Measurements from ENCODE around the gene VAV3.

VAV3 gene

DNA sequence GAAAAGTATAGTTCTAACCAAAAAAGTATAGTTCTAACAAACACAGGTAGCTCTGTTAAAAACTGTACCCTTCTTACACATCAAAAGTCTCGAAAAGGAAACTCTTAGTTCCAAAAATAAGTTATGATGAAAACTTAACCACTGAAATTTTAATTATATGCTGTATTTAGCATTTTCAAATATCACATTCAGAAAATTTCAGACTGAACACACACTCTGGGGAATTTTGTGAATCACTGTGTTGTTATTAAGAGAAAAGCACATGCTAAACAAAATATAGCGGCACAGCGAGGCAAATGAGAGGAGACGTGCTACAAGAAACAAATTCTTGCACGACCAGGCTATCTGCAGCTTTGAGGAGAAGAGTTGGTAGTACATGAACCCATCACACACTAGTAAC is 30.4 kb downstream of the VAV3 start:
- peak; percentile 37 for DNase-seq (ENCODE audit: low read depth)
- H3K4me3 ChIP-seq (ENCODE audit: control insufficient read depth, low read depth, low read length) = no peak overlapping the region
- TF ChIP-seq, protein P1, sequence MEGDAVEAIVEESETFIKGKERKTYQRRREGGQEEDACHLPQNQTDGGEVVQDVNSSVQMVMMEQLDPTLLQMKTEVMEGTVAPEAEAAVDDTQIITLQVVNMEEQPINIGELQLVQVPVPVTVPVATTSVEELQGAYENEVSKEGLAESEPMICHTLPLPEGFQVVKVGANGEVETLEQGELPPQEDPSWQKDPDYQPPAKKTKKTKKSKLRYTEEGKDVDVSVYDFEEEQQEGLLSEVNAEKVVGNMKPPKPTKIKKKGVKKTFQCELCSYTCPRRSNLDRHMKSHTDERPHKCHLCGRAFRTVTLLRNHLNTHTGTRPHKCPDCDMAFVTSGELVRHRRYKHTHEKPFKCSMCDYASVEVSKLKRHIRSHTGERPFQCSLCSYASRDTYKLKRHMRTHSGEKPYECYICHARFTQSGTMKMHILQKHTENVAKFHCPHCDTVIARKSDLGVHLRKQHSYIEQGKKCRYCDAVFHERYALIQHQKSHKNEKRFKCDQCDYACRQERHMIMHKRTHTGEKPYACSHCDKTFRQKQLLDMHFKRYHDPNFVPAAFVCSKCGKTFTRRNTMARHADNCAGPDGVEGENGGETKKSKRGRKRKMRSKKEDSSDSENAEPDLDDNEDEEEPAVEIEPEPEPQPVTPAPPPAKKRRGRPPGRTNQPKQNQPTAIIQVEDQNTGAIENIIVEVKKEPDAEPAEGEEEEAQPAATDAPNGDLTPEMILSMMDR (conservative IDR thresholded peaks at IDR 0.05; ENCODE audit: control insufficient read depth, insufficient read depth, low read depth, low read length) = no peak

DNA sequence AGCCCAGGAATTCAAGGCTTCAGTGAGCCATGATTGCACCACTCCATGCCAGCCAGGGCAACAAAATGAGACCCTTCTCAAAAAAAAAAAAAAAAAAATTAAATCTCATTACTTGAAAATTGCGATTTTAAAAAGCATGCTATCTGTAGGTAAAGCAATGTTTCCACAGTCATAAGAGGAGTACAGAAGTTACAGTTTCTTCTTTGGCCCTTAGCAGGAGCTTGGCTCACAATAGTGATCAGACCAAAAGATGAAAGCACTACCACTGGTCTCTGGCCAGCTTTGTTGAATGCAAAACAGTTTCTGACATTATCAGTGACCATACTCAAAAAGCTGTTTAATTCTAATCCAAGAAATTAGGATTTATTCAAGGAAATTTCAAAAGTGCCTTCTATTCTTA is 31.2 kb downstream of the VAV3 start:
- no peak for DNase-seq (ENCODE audit: low read depth)
- H3K4me3 ChIP-seq (ENCODE audit: control insufficient read depth, low read depth, low read length) = no peak overlapping the region
- TF ChIP-seq, protein P1 (conservative IDR thresholded peaks at IDR 0.05; ENCODE audit: control insufficient read depth, insufficient read depth, low read depth, low read length) = no peak

DNA sequence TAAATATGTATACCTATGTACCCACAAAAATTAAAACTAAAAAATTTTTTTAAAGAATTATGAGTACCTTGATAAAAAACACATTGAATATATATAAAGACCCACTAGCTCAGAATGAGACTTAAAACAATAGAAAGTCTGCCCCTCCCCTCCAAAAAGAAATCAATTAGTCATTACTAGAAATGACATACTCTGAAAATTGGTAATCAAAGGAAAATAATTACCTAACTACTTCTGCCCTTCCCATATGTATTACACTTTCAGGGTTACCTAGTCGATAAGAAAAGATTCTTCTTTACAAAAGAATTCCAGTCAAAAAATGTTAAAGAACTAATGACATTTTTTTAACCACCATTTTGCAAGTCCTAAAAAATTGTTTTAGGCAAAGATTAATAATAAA is 34.7 kb downstream of the VAV3 start:
- H3K4me3 ChIP-seq (ENCODE audit: control insufficient read depth, low read depth, low read length) = no peak overlapping the region
- no peak for DNase-seq (ENCODE audit: low read depth)
- TF ChIP-seq, protein P1 (conservative IDR thresholded peaks at IDR 0.05; ENCODE audit: control insufficient read depth, insufficient read depth, low read depth, low read length) = no peak

DNA sequence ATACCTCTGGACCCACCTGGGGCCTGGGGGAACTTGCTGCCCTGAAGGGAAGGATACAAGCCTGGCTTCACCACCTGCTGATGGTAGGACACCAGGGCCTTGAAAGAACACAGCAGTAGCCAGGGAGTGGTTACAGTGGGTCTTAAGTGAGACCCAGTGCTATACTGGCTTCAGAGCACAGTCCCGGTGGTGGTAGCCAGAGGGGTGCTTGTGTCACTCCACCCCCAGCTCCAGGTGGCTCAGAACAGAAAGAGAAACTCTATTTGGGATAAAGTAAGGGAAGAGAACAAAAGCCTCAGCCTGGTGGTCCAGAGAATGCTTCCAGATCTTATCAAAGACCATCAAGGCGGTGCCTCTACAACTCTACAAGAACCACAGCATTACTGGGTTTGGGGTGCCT is 37.2 kb downstream of the VAV3 start:
- H3K4me3 ChIP-seq (ENCODE audit: control insufficient read depth, low read depth, low read length) = no peak overlapping the region
- TF ChIP-seq, protein P1 (conservative IDR thresholded peaks at IDR 0.05; ENCODE audit: control insufficient read depth, insufficient read depth, low read depth, low read length) = no peak
- DNase-seq (ENCODE audit: low read depth) = no peak

DNA sequence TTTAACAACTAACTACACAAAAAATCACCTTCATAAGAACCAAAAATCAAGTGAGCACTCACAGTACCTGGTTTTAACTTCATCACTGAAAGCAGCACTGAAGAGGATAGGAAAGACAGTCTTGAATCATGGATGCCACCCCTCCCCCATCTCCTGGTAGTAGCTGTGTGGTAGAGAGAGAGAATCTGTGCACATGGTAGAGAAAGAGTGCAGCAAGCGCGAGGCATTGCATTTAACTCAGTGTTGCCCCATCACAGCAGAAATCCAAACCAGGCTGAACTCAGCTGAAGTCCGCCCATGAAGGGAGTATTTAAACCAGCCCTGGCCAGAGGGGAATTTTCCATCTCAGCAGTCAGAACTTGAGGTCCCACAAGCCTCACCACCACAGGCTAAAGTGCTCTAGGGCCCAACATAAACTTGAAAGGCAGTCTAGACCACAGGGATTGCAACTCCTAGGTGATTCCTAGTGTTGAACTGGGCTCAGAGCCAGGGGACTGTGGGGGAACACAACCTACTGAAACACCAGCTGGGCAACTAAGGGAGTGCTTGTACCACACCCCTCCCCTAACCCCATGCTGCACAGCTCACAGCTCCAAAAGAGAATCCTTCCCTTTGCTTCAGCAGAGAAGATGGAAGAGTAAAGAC is 38.4 kb downstream of the VAV3 start:
- TF ChIP-seq, protein P1 (conservative IDR thresholded peaks at IDR 0.05; ENCODE audit: control insufficient read depth, insufficient read depth, low read depth, low read length) = no peak
- no peak overlapping the region for H3K4me3 ChIP-seq (ENCODE audit: control insufficient read depth, low read depth, low read length)
- DNase-seq (ENCODE audit: low read depth) = no peak

DNA sequence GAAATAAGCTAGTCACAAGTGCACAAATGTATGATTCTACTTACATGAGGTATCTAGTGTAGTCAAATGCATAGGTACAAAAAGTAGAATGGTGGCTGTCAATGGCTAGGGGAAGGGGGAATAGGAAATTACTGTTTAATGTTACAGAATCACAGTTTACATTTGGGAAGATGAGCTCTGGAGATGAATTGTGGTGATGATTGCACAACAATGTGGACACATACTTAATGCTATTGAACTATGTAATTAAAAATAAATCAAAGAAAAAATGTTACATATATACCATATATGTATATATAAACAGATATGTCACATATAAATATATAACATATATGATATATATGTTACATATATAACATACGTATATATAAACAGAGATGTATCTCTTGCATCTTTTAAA is 39.4 kb downstream of the VAV3 start:
- TF ChIP-seq, protein P1 (conservative IDR thresholded peaks at IDR 0.05; ENCODE audit: control insufficient read depth, insufficient read depth, low read depth, low read length) = no peak
- H3K4me3 ChIP-seq (ENCODE audit: control insufficient read depth, low read depth, low read length) = no peak overlapping the region
- no peak for DNase-seq (ENCODE audit: low read depth)

DNA sequence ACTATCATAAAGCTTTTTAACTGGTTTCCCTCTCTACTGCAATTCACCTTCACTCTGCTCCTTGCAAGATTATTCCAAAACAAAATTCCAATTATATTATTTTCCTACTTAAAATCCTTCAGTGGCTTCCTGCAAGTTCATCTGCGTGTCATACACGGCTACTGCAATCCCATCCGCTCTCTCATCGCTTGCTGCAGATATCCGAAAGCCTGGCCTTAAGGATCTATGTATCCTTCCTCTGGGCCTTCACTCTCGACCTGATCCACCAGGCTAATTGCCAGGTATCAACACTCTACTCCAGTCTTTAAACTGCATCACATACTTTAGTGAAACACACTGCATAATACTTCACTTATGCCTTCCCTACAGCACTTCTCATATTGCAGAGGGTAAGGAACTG is 44.0 kb downstream of the VAV3 start:
- TF ChIP-seq, protein P1 (conservative IDR thresholded peaks at IDR 0.05; ENCODE audit: control insufficient read depth, insufficient read depth, low read depth, low read length) = no peak
- DNase-seq (ENCODE audit: low read depth) = no peak

More for the DNA sequence above, 44.0 kb downstream of the VAV3 start:
- no peak overlapping the region for H3K4me3 ChIP-seq (ENCODE audit: control insufficient read depth, low read depth, low read length)
